GM12891 (cell line): Measurements from ENCODE around the gene CHCT1.

Experiments
- POLR2A ChIP-seq: IDR thresholded peaks from 2 replicates; pipeline ENCODE4 v1.6.1; 2011; ENCODE audit warnings: low read depth, low read length, control low read depth
- POLR2AphosphoS5 ChIP-seq: IDR thresholded peaks from 2 replicates; pipeline ENCODE4 v1.6.1; 2011; ENCODE audit warnings: low read depth, low read length, control low read depth
- SPI1 ChIP-seq: IDR thresholded peaks from 2 replicates; pipeline ENCODE4 v1.6.1; 2011; ENCODE audit warnings: low read depth, low read length, control low read depth

- TF ChIP-seq POLR2AphosphoS5 (no peak), SPI1 (no peak), POLR2A (no peak)
Measured at GRCh38 chr17:60455378-60455777, 33.1 kb downstream of the CHCT1 start.
